NCI-H510A treated with DMSO at 0.1 percent for 48 hours (cell line): ENCODE data around the gene EFHC2.

ENCODE experiments used
- DNase-seq: peaks from one replicate; lab custom pipeline; 2025; lab: John Stamatoyannopoulos, UW

Gene EFHC2

DNA sequence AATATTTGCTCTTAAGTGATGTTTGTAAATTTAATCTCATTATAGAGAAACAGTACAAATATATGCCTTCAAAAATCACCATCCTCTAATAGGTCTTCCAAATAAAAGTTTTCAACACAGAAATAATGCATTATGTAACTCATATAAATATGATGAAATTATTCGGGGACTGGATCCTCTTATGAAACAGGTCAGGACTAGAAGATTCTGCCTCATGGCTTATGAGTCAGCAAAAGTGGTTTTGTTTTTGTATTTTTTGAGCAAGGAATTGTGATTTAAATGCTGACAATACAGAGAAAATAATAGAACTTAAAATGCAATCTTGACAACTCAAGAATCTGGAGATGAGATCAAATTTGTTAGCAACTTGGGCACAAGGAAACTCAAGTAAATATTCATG is 190.6 kb downstream of the EFHC2 start:
- DNase-seq, result no peak

- DNase-seq, result no peak
Measured at GRCh38 chrX:44147130-44147529, 196.3 kb downstream of the EFHC2 start.

DNA sequence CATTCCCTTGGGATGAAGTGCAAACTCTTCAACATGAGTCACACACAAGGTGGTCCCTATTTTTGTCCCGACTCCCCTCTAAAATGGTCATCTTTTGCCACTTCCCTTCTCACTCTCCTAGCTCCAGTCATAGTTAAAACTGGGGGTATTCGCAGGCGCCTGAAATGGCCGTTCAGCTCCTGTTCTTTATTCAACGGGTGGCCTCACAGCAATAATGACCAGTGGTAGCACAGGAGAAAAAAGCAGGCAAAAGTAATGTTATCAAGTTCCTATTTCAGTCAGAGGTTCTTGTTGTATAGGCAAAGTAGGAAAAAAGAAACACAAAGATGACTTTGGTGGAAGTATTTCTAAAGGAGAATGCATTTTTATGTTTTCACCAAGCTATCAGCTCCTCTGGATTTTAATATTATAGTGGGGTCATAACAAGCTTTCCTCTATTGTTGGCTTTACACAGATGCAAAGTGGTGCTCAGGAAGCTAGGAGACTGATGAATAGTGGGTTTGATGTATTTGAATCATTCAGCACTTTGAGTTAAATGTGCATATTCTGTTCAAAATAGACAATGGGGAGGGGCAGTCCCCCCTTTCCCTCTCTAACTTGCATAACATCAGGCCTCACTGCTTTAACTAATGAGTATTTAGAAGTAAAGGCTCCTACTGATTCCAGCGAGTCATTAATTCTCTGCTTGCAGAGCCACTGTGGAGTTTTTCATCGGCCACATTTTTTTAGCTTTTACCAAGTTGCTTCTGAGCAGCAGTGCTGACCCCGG is 199.1 kb downstream of the EFHC2 start:
- no peak for DNase-seq

- DNase-seq, result no peak
Measured at GRCh38 chrX:44143061-44143602, 200.3 kb downstream of the EFHC2 start.

DNA sequence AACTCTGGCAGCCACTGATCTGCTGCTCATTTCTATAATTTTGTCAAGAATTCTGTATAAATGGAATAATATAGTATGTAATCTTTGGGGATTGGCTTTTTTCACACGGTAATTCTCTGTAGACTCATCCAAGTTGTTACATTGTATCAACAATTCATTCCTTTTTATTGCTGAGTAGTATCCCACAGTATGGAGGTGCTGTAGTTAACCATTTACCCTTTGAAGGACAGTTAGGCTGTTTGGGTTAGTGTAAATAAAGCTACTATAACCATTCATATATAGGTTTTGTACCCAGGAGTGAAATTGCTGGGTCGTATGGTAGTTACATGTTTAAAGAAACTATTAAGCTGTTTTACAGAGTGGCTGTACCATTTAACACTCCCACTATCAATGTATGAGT is 213.3 kb downstream of the EFHC2 start:
- no peak for DNase-seq

GRCh38 chrX:44113337-44113736 is 230.1 kb downstream of the EFHC2 start:
- DNase-seq, result no peak

DNA sequence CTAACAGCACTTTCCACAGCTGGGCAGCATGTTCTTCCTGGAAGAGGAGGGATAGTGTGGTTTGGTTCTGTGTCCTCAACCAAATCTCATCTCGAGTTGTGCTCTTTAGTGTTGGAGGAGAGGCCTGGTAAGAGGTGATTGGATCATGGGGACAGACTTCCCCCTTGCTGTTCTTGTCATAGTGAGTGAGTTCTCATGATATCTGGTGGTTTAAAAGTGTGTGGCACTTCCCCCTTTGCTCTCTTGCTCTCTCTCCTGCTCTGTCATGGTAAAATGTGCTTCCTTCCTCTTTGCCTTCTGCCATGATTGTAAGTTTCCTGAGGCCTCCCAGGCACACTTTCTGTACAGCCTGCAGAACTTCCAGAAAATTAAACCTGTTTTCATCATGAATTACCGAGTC is 236.6 kb downstream of the EFHC2 start:
- DNase-seq, result no peak

GRCh38 chrX:44105228-44105913 is 238.1 kb downstream of the EFHC2 start:
- no peak for DNase-seq

DNA sequence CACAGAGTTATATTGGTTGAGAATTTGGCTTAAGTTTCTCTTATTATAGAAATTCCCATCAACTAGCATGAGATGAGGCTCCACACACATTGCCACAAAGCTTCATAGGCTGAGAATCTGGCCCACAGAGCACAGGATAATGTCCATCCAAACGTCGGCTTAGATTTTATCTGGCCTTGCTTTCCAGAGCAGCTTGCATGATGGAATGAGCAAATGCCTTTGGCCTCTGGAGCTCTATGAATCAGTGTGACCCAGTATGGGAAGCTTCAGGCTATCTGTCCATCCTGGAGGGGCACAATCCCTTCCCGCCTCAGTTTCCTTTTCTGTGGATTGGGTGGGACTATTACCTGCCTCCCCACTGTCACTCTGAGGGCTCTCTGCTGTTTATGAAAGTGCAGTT is 238.8 kb downstream of the EFHC2 start:
- DNase-seq, result no peak

DNA sequence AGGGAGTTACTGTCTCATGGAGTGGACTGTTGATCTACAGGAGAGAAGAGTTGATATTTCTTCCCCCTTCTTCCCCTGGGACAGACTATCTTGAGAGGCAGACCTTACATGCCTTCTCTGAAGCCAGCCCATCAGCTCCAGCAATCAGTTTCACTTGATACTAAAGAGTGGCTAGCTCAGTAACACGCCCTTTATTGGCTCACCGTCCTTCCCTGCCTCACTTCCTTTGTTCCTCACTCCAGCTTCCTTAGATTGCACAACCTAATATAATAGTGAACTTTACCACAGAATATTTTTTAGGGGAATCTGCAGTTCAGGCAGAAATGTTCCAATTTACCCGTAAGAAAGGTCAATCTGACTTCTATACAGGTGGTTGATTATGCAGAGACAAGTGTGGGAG is 242.2 kb downstream of the EFHC2 start:
- DNase-seq, result no peak

GRCh38 chrX:44099366-44099765 is 244.1 kb downstream of the EFHC2 start:
- DNase-seq, result no peak
